HG03025 (cell line): ENCODE results near the gene ANGEL1.

Source experiments
- ATAC-seq: cut with Tn5 transposase; IDR thresholded peaks from one replicate; pipeline ENCODE4 v1.9.1; 2021; ENCODE audit warnings: mild to moderate bottlenecking, moderate library complexity; ENCODE audit not compliant: unreplicated experiment, low FRiP score

The ANGEL1 gene, protein sequence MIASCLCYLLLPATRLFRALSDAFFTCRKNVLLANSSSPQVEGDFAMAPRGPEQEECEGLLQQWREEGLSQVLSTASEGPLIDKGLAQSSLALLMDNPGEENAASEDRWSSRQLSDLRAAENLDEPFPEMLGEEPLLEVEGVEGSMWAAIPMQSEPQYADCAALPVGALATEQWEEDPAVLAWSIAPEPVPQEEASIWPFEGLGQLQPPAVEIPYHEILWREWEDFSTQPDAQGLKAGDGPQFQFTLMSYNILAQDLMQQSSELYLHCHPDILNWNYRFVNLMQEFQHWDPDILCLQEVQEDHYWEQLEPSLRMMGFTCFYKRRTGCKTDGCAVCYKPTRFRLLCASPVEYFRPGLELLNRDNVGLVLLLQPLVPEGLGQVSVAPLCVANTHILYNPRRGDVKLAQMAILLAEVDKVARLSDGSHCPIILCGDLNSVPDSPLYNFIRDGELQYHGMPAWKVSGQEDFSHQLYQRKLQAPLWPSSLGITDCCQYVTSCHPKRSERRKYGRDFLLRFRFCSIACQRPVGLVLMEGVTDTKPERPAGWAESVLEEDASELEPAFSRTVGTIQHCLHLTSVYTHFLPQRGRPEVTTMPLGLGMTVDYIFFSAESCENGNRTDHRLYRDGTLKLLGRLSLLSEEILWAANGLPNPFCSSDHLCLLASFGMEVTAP

DNA sequence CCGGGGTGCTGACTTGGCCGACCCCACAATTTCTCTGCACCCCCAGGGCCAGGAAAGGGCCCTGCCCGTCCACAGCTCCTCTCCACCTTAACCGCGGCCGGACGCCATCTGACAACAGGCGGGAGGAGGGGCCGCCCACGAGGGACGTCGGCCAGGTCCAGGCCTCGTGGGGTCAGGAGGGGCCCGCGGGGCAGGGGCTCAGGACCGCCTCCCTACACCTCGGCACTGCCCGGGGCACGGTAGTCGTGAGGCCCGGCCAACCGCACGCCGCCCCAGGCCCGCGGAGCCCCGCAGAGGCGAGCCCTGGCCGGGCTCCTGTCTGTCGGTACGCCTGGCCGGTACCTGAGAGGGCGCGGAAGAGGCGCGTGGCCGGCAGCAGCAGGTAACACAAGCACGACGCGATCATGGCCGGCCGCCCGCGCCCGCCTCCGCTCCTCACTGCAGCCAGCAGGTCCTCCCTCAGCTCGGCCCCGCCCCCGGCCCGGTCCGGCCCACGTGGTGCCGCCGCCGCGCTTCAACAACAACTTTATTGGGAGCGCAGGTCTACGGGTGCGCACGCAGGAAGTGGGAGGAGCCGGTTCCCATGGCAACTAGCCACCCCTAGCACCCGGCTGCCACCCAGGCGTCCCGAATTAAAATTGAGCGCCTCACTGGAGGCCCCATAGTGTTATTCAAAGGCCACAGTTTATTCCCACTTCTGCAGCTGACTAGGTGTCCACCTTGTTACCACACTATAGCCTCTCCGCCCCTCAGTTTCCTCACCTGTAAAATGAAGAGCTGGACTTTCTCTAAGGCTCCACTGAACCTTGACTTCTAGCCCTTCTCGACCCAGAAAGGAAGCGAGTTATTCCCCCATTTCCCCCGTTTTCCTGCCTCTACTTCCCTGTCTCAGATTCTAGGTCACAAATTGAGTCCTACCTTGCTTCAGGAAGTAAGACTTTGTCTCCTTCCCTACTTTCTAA lies at the start of gene ANGEL1:
TSS of gene ANGEL1 (minus strand) at position 461 of the 962 bp plus-strand sequence. CDS start at position 406, 55 bp downstream.
- ATAC-seq = peak; percentile 77

DNA sequence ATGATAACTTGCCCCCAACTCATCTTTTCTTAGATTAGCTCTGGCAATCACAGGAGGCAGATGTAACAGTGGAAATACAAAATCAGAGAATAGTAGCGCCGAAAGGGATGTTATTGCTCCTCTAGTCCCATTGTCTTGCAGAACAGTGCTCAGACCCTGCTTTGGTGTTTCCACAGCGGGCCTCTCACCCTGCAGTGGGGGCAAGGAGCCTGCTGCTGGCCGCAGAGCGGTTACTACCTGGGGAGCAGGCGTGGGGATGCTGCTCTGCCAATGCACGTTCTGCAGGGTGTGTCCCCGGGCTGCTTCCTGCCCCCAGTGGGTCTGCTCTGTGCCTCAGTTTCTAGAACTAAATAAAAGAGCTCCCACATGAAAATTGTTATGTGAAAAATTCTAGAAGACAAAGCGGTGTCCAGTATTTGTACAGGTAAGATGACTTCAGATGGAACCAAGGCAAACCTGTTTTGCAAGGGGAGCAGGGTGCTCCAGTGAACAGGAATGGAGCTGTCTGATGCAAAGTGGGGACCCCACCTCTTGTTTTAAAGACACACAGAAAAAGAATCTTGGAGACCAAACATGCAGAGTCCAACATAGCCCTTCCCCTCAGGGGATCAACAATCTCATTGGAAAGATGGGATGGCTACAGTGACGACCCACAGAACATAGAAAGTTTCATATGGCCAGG lies 49.0 kb upstream of the ANGEL1 start:
- ATAC-seq = no peak

DNA sequence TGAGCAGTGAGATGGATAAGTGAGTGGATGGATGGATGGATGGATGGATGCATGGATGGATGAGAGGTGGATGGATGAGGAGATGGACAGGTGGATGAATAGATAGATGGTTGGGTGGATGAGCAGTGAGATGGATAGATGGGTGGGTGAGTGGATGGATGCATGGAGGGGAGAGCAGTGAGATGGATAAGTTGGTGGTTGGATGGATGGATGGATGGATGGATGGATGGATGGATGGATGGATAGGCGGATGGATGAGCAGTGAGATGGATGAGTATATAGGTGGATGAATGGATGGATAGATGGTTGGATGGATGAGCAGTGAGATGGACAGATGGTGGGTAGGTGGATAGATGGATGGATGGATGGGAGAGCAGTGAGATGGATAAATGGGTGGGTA lies 44.1 kb upstream of the ANGEL1 start:
- ATAC-seq = no peak

DNA sequence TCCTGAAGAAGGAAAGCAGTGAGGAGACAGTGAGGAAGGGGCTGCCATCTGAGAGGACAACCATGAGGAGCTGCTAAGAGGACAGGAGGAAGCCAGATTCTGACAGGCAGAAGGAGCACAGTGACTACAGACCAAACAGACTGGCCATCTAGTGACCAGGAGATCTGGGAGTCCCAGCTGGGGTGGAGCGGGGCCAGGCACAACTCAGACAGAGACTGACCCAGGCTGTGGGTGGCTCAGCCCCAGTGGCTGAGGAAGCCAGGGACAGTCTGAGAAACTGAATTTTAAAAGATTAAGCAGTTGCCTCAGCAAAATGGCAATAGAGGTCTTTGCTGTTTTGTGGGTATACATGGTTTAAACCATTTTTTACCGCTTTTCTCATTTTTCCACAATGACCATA lies 42.4 kb upstream of the ANGEL1 start:
- ATAC-seq = no peak

DNA sequence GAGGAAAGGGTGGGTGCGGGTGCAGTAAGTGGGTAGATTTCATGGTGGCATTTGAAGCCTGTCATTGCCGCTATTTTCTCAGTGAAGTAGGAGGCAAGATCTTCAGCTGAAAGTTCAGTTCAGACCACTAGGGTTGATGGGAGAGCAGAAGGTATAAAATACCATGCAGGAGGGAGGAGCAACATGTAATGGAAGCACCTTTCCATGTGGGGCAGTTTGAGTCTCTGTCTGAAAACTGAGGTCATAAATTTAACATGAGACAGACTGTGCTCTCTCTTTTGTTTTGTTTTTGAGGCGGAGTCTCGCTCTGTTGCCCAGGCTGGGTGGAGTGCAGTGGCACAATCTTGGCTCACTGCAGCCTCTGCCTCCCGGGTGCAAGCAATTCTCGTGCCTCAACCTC lies 36.2 kb upstream of the ANGEL1 start:
- no peak for ATAC-seq

DNA sequence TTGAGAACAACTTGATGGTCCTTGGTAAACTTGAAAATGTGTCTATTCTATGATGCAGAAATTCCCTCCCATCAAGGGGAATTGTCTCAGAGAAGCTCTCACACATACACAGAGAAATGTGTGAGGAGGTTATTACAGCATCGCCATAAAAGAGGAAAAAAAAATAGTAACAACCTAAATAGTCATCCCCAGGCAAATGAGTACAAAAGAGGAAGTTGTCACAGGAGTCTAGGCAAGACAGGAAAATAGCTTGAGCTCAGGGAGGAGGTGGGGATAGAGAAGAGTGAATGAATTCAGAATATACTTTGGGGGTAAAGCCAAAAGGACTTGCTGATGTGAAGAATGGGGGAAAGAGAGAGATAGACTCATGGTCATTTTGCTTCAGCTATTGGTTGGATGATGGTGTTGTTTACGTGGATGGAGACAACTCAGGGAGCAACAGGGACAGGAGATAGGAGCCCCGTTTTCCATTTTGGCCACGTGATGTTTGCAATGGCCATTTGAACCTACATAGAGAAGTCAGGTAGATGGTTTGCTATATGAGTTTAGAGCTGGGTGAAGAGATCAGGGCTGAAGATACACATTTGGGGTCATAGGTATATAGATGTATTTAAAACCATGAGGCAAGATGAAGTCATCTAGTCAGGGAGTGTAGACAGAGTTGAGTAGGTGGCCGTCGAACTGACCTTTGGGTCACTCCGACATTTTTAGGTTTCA lies 33.8 kb upstream of the ANGEL1 start:
- no peak for ATAC-seq

DNA sequence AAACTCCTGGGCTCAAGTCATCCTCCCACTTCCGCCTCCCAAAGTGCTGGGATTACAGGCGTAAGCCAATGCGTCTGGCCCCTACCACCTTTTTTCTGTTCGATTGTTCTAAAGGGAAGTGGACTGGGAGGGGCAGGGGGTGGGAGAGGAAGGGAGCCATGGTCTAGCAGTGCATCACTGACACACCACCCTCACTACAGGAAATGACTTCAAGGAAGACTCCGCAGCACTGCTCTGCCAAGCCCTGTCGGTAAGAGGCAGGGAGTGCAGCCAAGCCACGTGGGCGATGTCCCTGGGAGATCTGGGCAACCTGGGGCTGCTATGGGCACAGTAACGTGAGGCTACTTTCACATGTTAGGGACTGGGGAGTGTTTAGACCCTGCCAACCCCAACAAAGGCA lies 31.5 kb upstream of the ANGEL1 start:
- ATAC-seq = no peak

DNA sequence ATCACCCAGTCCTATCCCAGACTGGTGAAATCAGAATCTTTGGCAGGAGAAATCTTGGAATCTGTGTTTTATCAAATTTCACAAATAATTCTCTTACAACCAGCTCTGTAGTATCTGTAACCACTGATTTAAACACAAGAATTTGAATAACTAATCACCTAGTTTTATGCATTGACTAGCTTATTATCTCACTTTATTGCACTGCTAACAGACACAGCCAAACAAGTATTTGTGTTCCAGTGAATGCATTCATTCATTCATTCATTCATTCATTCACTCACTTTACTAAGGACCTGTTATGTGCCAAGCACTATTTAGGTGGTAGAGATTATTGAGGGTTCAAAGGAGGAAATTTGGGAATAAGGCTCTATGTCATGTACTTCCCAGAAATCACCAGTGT lies 29.7 kb upstream of the ANGEL1 start:
- ATAC-seq = no peak

DNA sequence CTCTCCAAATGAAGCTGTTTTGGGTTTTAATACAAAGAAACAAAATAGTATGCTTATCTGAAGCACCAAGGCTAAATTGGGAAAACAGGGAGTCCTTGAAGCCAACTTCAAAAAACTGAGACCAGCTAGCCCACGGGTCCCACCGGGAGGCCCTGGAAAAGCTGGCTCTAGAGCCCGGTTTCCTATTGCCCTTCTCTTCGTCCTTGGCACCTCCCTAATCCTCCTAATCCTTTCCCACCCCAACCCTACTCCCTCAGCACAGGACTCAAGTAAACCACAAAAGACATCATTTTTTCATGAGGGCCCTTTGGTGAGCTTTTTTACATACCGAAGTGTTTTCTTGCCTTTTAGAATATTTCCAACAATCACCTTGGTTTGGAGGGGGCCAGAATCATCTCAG lies 24.8 kb upstream of the ANGEL1 start:
- ATAC-seq = no peak

DNA sequence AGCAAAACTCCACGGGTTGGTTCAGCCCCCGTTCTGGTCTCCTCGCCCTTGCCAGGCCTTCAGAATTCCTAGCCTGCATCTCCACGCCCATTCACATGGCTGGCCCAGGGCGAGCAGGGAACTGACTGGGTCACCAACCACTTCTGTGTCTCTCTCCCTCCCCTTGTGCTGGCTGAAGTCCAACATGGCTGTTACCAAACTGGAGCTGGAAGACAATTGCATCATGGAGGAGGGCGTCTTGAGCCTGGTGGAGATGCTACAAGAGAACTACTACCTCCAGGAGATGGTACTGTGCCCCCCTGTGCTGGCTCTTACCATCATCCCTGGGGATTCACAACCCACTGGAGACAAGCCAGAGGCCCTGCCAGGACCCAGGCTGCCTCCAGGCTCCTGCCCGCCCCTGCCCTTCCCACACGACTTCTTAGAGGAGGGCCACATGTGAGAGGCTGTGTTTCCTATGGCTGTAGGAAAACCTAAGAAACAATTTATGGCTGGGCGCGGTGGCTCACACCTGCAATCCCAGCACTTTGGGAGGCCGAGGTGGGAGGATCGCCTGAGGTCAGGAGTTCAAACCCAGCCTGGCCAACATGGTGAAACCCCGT lies 23.4 kb upstream of the ANGEL1 start:
- ATAC-seq = no peak

DNA sequence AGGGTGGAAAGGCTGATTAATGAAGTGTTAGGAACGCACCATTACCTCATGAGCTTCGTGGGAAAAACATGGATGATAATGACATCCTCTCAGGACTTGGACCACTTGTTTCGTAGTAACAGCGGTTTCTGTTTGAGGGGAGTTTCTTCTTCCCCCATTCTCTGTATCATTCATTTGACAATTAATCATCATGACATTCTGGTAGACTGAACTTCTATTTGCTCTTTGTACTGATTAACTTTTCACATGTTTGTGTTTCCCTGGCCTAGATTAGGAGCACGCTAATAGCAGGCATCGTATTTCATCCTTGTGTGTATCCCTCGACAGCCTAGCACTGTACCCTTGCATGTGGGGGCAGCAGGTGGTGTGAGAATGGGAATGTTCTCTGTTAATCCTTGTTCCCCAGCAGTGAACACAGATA lies 21.6 kb upstream of the ANGEL1 start:
- ATAC-seq = no peak

DNA sequence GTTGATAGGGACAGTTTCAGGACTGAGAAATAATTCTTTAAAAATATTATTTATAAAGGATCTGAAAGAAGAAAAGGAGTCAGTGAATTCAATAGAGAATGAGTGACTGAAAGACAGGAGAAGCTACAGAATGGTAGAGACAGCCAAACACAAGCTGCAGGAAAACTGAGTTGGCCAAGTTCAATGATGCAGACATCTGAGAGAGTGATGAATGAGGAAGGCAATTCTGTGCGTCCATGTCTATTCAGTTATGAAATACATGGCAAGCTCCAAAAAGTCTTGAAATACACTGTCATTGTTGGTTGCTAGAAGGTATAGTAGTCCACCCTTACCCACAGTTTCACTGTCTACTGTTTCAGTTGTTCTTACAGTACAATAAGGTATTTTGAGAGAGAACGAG lies 20.3 kb upstream of the ANGEL1 start:
- no peak for ATAC-seq

DNA sequence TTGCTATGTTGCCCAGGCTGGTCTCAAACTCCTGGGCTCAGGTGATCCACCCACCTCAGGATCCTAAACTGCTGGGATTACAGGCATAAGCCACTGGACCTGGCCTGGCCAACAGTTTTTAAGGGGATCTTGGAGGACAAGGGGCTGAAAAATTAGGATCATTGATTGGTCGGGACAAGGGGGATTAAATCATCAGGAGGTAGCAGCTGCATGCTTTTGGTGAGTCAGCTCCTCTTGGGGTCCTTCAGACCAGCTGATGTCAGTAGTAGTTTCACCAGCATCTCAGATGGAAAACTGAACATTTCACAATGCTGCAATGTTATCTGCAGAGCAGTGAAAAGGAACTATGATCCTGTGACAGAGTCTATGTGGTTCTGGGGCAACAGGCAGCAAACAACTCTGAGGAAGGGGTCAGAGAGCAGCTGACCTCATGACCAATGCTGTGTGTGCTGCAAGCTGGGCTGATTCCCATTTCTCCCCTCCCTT lies 19.9 kb upstream of the ANGEL1 start:
- ATAC-seq = no peak

DNA sequence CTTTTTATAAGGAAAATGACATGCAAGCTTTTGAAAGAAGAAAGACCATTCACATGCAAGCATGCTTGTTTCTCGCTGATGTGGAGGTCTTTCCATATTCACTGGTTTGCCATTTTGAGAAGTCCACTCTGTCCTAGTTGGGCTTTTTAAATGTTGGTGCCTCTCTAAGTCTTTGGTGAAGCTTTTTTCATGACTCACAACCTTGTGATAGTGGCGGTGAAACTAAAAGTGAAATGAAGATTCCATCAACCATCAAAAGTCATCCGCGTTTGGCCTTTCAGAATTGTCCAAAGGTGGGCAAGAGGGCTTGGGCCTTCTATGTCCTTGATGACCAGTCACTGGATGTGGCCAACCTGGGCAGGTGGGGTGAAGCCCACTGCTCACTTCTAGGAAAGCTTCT lies 17.9 kb upstream of the ANGEL1 start:
- ATAC-seq = no peak

DNA sequence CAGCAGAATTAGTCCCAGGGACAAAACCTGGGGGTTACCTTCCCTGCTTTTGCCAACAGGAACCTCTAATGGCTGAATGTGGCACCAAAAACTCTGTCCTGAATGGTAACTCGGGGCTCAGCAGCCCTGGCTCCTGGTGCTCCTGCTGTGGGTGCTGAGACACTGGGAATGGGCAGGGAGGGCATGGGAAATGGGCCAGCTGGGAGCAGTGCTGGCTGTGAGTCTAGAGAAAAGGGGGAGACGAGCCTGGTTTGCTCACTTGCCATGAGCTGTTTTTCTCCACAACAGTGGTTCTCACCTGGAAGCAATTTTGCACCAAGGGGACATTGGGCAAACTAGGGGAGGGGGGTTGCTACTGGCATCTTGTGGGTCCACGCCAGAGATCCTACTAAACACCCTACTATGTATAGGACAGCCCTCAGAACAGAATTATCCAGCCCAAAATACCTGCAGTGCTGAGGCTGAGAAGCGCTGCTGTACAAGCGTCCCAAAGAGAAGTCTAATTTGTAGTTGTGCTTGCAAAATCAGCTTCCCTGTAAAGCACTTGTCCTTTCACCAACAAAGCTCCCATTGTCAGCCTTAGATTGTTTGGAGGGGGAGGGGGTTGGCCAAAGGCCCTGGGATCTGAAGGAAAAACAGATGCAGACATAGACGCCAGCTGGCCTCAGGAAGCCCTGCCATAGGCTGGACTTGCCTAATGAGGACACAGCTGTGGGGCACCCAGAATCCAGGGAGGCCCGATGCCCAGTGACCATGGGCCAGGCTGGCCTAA lies 17.2 kb upstream of the ANGEL1 start:
- ATAC-seq = no peak

DNA sequence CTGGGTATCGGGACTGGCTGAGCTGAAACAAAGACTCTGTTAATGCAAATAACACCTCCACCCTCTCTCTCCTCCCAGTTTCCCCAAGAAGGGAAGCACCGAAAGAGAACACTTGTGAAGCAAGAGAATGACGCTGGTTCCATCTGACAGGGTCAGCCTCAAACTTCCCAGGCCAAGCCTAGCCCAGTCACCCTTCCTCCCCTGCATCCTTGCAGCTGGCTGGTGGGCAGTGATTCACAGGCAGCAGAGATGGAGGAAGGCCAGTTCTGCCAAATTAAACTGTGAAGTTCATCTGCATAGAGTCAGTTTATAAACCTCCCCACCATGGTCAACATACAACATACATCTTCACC lies 16.3 kb upstream of the ANGEL1 start:
- no peak for ATAC-seq

DNA sequence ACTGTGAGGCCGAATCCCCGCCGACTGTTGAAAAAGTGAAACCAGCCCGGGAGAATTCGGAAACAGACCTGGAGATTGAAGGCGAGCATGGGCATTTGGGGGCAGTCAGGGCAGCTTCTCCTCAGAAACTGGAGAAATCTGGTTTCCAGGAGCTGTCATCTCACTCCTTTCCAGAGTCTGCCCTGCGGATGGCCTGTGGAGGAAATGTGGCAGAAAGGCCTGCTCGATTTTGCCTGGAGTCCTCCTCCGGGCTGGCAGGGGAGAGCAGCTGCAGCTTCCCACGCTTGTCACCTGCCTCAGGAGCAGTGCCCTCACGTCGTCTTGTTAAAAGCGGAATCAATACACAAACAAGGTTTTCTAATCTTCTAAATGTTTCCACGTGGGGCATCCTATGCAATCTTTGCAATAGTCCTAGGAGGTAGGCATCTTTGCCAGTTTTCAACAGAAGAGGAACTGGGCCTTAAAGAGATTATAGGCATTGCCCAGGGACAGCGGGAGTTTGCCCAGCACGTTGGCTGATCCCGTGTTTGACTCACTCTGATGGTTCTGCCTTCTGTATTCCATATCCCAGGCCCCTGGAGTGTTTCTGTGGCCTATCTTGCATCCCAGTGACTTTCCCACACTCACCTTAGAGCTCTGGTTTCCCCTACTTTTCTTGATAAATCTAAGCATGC lies 15.8 kb upstream of the ANGEL1 start:
- no peak for ATAC-seq

DNA sequence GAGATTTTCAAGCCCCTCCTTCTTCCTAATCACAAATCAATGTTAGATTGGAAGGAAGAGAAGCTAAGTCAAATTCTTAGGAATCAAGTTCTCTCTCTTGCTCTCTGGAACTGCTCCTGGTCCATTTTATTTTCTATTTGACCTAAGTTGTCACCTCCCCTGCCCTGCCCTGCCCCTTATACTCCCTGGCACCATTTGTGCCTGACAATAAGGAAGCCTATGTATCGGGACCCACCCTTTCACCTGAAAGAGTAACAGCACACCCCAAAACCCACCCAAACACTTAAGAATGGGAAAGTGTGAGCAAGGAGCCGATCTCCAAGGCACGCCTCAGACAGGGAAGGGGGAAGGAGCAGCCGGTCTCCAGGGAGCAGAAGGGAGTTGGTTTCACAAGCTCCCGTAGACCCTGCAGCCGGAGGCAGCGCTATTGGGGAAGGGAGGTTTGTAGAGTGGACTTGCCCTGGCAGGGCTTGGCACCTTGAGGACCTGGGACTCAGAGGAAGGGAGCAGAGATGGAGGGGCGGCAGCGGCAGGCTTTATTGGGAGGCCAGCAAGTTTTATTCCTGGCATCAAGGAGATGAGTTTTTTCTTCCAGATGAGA lies 15.1 kb upstream of the ANGEL1 start:
- no peak for ATAC-seq
